NCI-H2107 treated with DMSO at 0.1 percent for 48 hours (cell line): Measurements from ENCODE around the gene UACA.
A peak's percentile ranks its signal among the peaks of the same experiment; 100 is the strongest.
"Not testable (repeated sequence)": the region's sequence is repeated elsewhere in the genome, so short reads cannot be mapped to it uniquely, and the experiment has no call there.

Experiments used
- DNase-seq: peaks from one replicate; lab custom pipeline; 2025; ENCODE audit not compliant: unreplicated experiment; lab: John Stamatoyannopoulos, UW

The UACA gene

GRCh38 chr15:70763120-70763949 lies at the start of gene UACA:
TSS of gene UACA (minus strand) at chr15:70763558. CDS start at chr15:70763407, 151 bp downstream.
- DNase-seq, result peak; percentile 47

GRCh38 chr15:70812827-70813364 lies 49.5 kb upstream of the UACA start:
- DNase-seq, result no peak

- DNase-seq, result no peak
These were observed 47.7 kb upstream of the UACA start for GRCh38 chr15:70810916-70811578.

GRCh38 chr15:70806992-70807712 lies 43.8 kb upstream of the UACA start:
- no peak for DNase-seq

- not testable (repeated sequence) for DNase-seq
These were observed 41.0 kb upstream of the UACA start for GRCh38 chr15:70804388-70804787.

- DNase-seq, result no peak
These were observed 39.3 kb upstream of the UACA start for GRCh38 chr15:70802629-70803028.

- DNase-seq, result no peak
These were observed 37.8 kb upstream of the UACA start for GRCh38 chr15:70801109-70801508.

- DNase-seq, result no peak
These were observed 36.5 kb upstream of the UACA start for GRCh38 chr15:70799667-70800450.

GRCh38 chr15:70797464-70797863 lies 34.1 kb upstream of the UACA start:
- no peak for DNase-seq

- no peak for DNase-seq
These were observed 33.4 kb upstream of the UACA start for GRCh38 chr15:70796516-70797310.

GRCh38 chr15:70795311-70795665 lies 31.9 kb upstream of the UACA start:
- no peak for DNase-seq

GRCh38 chr15:70794596-70795310 lies 31.4 kb upstream of the UACA start:
- no peak for DNase-seq

GRCh38 chr15:70793694-70794093 lies 30.3 kb upstream of the UACA start:
- DNase-seq, result no peak

GRCh38 chr15:70792171-70792573 lies 28.8 kb upstream of the UACA start:
- DNase-seq, result no peak

GRCh38 chr15:70791259-70791658 lies 27.9 kb upstream of the UACA start:
- DNase-seq, result no peak

GRCh38 chr15:70789213-70789612 lies 25.9 kb upstream of the UACA start:
- DNase-seq, result no peak

GRCh38 chr15:70788114-70789049 lies 25.0 kb upstream of the UACA start:
- no peak for DNase-seq

- no peak for DNase-seq
These were observed 23.6 kb upstream of the UACA start for GRCh38 chr15:70786996-70787395.
